ENCODE results near the gene LAYN. TPM values are rescaled to one million over a fixed set of nuclear protein-coding genes. Genes with fewer than 3 reads are reported as not detected.

Gene LAYN
- total and polyA plus RNA-seq, 9 of the 15 experiments (the other 6 are each of a cell fraction or from before 2014, with no cell fraction given), result not detected

DNA sequence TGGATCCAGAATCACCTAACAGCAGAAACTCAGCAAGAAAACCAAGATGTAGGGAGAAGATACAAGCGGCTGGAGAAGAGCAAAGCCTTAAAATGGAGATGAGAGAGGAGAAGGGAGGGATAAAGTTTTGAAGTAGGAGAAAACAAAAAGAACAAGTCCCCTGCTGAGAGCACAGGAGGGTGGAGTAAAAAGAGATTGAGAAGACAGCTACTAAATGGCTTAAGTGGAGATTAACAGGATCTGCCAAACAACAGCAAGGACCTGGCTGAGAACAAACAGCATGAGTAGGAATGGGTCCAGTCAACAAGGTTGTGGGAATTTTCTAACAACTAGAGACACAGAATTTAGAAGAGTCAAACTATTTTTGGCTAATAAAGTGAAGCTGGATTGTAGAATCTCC is 46.5 kb upstream of the LAYN start:
- TF ChIP-seq ZNF75A (CRISPR knock-in tag; IDR thresholded peaks at IDR 0.05), result no peak
- TF ChIP-seq PCBP1 (IDR thresholded peaks at IDR 0.05; ENCODE audit: low read depth, low read length, poor library complexity, severe bottlenecking), result no peak
- no peak for TF ChIP-seq POU5F1 (IDR thresholded peaks at IDR 0.05; ENCODE audit: borderline replicate concordance, low read depth, low read length, partially characterized antibody)
- no peak for TF ChIP-seq HIVEP1 (CRISPR knock-in tag; IDR thresholded peaks at IDR 0.05)
- no peak for TF ChIP-seq GABPA (tag; conservative IDR thresholded peaks at IDR 0.05; ENCODE audit: low read depth)
- TF ChIP-seq EZH2 (IDR thresholded peaks at IDR 0.05; ENCODE audit: borderline replicate concordance, low read depth, low read length), result no peak
- Histone ChIP-seq H3K4me1 (replicated peaks in 1 of 2; ENCODE audit: control insufficient read depth in 2 of 2, insufficient read depth in 2 of 2, low read length in 2 of 2) (no peaks in the 10 kb centered on the region), H3K79me2 (ENCODE audit: control insufficient read depth, insufficient read depth, low read length) (no peaks in the 10 kb centered on the region), H3K27me3 (ENCODE audit: control insufficient read depth in 2 of 2, insufficient read depth in 2 of 2, low read length in 2 of 2) (no peaks in the 10 kb centered on the region), H3K9ac (ENCODE audit: insufficient read depth in 1 of 2, low read depth in 2 of 2, low read length in 2 of 2) (no peak overlapping the region), H3K4me3 (no peak overlapping the region), H3K27ac (ENCODE audit: extremely low read depth, low read depth, low read length) (no peak overlapping the region), H3K9me1 (ENCODE audit: control insufficient read depth, insufficient read depth, low read length) (no peaks in the 10 kb centered on the region), H2AFZ (ENCODE audit: low read depth, low read length) (no peak overlapping the region), H3K36me3 (ENCODE audit: control insufficient read depth, insufficient read depth, low read length) (no peaks in the 10 kb centered on the region), H3K9me3 (replicated peaks; ENCODE audit: control insufficient read depth, insufficient read depth, low read depth, low read length) (no peaks in the 10 kb centered on the region), H4K20me1 (replicated peaks; ENCODE audit: control insufficient read depth, insufficient read depth, low read length) (no peaks in the 10 kb centered on the region), H3K4me2 (ENCODE audit: insufficient read depth, low read length) (no peak overlapping the region)
- FAIRE-seq (no peak), ATAC-seq (no peak), DNase-seq (ENCODE audit: extremely low read depth in 1 of 4, low spot score in 3 of 4) (no peak)
- in situ Hi-C loops (cut with MboI) (no loop called here), intact Hi-C loops (cut with micrococcal nuclease) (no loop called here)
- no TSS peak for BruUV-seq (replicated peaks)
- POLR2A ChIA-PET, result interaction anchor here (1.0 kb wide), 1 partner anchor 33 kb away, joined by 3 read pairs; no protein-coding TSS in a partner anchor
- CTCF ChIA-PET (ENCODE audit: low intra/inter-chr PET ratio), result no interaction called here
- WGBS (ENCODE audit: insufficient coverage, low coverage, missing lambda C conversion rate), result 0% methylated on average over 1 of the region's 1 CpG

DNA sequence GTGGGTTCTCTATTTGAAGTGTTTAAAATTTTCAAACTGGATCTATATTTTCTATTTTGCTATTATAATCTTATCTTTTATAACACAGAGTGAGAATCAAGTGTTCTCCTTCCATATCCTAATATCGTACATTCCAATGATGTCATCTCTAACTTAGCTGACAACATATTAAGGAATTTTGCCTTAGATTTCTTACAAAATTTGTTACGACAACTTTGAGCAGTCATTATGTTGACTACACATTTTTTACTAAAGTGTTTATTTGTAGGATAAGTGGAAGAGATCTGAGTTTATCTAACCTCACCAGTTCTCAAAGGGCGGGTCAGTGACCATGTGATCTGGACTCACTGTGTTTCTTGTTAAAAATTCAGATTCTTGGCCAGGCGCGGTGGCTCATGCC is 41.0 kb upstream of the LAYN start:
- no TSS peak for BruUV-seq (replicated peaks)

More for the DNA sequence above, 41.0 kb upstream of the LAYN start:
- DNase-seq (ENCODE audit: extremely low read depth in 1 of 4, low spot score in 3 of 4) (no peak), ATAC-seq (no peak), FAIRE-seq (no peak)
- H3K79me2 ChIP-seq (ENCODE audit: control insufficient read depth, insufficient read depth, low read length), result no peaks in the 10 kb centered on the region
- H4K20me1 ChIP-seq (replicated peaks; ENCODE audit: control insufficient read depth, insufficient read depth, low read length), result no peaks in the 10 kb centered on the region
- no peaks in the 10 kb centered on the region for H3K9me3 ChIP-seq (replicated peaks; ENCODE audit: control insufficient read depth, insufficient read depth, low read depth, low read length)
- intact Hi-C loops (cut with micrococcal nuclease) (no loop called here), in situ Hi-C loops (cut with MboI) (no loop called here)
- WGBS (ENCODE audit: insufficient coverage, low coverage, missing lambda C conversion rate), result 0% methylated on average over 5 of the region's 5 CpGs
- no peak overlapping the region for H2AFZ ChIP-seq (ENCODE audit: low read depth, low read length)
- no peak overlapping the region for H3K27ac ChIP-seq (ENCODE audit: extremely low read depth, low read depth, low read length)
- no peak for TF ChIP-seq TCF7L2 (IDR thresholded peaks at IDR 0.05; ENCODE audit: low read depth, low read length)
- TF ChIP-seq, protein P1, sequence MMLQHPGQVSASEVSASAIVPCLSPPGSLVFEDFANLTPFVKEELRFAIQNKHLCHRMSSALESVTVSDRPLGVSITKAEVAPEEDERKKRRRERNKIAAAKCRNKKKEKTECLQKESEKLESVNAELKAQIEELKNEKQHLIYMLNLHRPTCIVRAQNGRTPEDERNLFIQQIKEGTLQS (IDR thresholded peaks at IDR 0.05), result 0 out of 2 replicates have a peak, but pooled peaks have one; percentile 17
- TF ChIP-seq, protein P1 (CRISPR knock-in tag; conservative IDR thresholded peaks at IDR 0.05), result no peak
- no peak overlapping the region for H3K4me3 ChIP-seq
- no peaks in the 10 kb centered on the region for H3K4me1 ChIP-seq (replicated peaks in 1 of 2; ENCODE audit: control insufficient read depth in 2 of 2, insufficient read depth in 2 of 2, low read length in 2 of 2)
- H3K36me3 ChIP-seq (ENCODE audit: control insufficient read depth, insufficient read depth, low read length), result no peaks in the 10 kb centered on the region
- H3K9me1 ChIP-seq (ENCODE audit: control insufficient read depth, insufficient read depth, low read length), result no peaks in the 10 kb centered on the region
- ChIA-PET POLR2A (no interaction called here), CTCF (ENCODE audit: low intra/inter-chr PET ratio) (no interaction called here)
- no peak overlapping the region for H3K4me2 ChIP-seq (ENCODE audit: insufficient read depth, low read length)
- no peak overlapping the region for H3K9ac ChIP-seq (ENCODE audit: insufficient read depth in 1 of 2, low read depth in 2 of 2, low read length in 2 of 2)
- H3K27me3 ChIP-seq (ENCODE audit: control insufficient read depth in 2 of 2, insufficient read depth in 2 of 2, low read length in 2 of 2), result no peaks in the 10 kb centered on the region

Data from K562 (cell line).